Breast epithelium (tissue), 3 donors: Measurements from ENCODE around the gene CAMSAP1.

Experiments
- CTCF ChIP-seq, 3 donors: fragments of 450-650 bp; IDR thresholded peaks; one replicate each; pipeline ENCODE4 v1.5.1; 2016 to 2017; ENCODE audit warnings: antibody characterized with exemption in 3 of 3, mild to moderate bottlenecking in 3 of 3, moderate library complexity in 3 of 3
- POLR2A ChIP-seq: fragments of 450-650 bp; IDR thresholded peaks from one replicate; pipeline ENCODE4 v1.6.1; 2016; ENCODE audit warnings: antibody characterized with exemption, mild to moderate bottlenecking, moderate library complexity

GRCh38 chr9:135886147-135886981 is 21.0 kb downstream of the CAMSAP1 start:
- TF ChIP-seq POLR2A (no peak), CTCF (IDR thresholded peaks at IDR 0.05) (no peak)
